ENCODE measurements around the gene CLIC1. TPM values are rescaled to one million over a fixed set of nuclear protein-coding genes. Genes with fewer than 3 reads are reported as not detected.
A peak's percentile ranks its signal among the peaks of the same experiment; 100 is the strongest.

CLIC1 gene
- total and polyA plus RNA-seq, 2 experiments from 2014 or later: 463 to 599 TPM

DNA sequence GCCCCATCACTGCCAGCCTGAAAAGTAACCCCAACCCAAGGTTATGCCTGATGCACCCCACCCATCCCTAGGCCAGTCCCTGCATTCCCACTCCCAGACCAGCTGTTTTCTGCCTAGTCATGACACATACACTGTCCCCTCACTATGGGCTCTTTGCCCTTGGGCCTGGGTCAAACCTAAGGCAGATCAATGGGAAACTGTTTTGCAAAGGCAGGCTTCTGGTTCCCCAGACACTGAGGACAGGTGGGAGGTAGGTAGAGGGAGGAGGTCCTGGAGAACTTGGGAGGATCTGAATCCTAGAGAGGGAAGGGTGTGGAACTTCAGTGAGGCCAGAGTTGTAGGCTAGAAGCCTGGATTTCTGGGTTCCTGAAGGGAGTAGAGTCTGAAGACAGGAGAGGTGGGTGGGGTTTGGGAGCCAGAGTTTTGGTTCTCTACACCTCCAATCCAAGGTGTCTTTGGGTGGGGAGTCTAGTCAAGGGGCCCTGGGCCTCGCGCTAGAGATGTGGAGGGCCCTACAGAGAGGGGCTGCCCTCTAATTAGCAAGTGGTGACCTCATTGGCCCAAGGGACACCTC is 2.0 kb downstream of the CLIC1 start:
- Histone ChIP-seq H3K27me3 (no peaks in the 10 kb centered on the region), H3K36me3 (replicated peaks; ENCODE audit: insufficient read depth, low read depth) (no peaks in the 10 kb centered on the region), H3K79me2 (peaks cover 56% of the 10 kb centered on the region), H3K9me3 (ENCODE audit: low read depth) (no peaks in the 10 kb centered on the region), H3K9me2 (replicated peaks; ENCODE audit: insufficient read depth) (no peaks in the 10 kb centered on the region), H3K4me3 (peak overlapping the region; percentile 99), H3K27ac (peak overlapping the region; percentile 99), H3K4me2 (peak overlapping the region; percentile 91), H2AFZ (no peak overlapping the region), H3K4me1 (ENCODE audit: insufficient read depth) (peaks cover 43% of the 10 kb centered on the region), H4K20me1 (ENCODE audit: insufficient read depth, poor library complexity, severe bottlenecking) (peaks cover 15% of the 10 kb centered on the region)
- DNase-seq (ENCODE audit: low spot score): no peak
- TF ChIP-seq, protein P1, sequence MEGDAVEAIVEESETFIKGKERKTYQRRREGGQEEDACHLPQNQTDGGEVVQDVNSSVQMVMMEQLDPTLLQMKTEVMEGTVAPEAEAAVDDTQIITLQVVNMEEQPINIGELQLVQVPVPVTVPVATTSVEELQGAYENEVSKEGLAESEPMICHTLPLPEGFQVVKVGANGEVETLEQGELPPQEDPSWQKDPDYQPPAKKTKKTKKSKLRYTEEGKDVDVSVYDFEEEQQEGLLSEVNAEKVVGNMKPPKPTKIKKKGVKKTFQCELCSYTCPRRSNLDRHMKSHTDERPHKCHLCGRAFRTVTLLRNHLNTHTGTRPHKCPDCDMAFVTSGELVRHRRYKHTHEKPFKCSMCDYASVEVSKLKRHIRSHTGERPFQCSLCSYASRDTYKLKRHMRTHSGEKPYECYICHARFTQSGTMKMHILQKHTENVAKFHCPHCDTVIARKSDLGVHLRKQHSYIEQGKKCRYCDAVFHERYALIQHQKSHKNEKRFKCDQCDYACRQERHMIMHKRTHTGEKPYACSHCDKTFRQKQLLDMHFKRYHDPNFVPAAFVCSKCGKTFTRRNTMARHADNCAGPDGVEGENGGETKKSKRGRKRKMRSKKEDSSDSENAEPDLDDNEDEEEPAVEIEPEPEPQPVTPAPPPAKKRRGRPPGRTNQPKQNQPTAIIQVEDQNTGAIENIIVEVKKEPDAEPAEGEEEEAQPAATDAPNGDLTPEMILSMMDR (IDR thresholded peaks at IDR 0.05; ENCODE audit: poor library complexity): no peak
- TF ChIP-seq EZH2phosphoT487 (IDR thresholded peaks at IDR 0.05; ENCODE audit: low read depth, severe bottlenecking, unreplicated experiment) (no peak), EZH2 (IDR thresholded peaks at IDR 0.05; ENCODE audit: borderline replicate concordance) (no peak)
- 15% methylated on average over 2 of the region's 2 CpGs for WGBS (ENCODE audit: low lambda C conversion rate, missing lambda C conversion rate)

GRCh38 chr6:31733734-31734133 is 2.6 kb downstream of the CLIC1 start:
- no peak for DNase-seq (ENCODE audit: low spot score)
- TF ChIP-seq, protein P1 (IDR thresholded peaks at IDR 0.05; ENCODE audit: poor library complexity): no peak
- TF ChIP-seq EZH2phosphoT487 (IDR thresholded peaks at IDR 0.05; ENCODE audit: low read depth, severe bottlenecking, unreplicated experiment): no peak
- TF ChIP-seq EZH2 (IDR thresholded peaks at IDR 0.05; ENCODE audit: borderline replicate concordance): no peak
- Histone ChIP-seq H3K79me2 (peaks cover 61% of the 10 kb centered on the region), H4K20me1 (ENCODE audit: insufficient read depth, poor library complexity, severe bottlenecking) (peaks cover 17% of the 10 kb centered on the region), H3K4me1 (ENCODE audit: insufficient read depth) (peaks cover 42% of the 10 kb centered on the region), H3K4me2 (peak overlapping the region; percentile 91), H3K9me3 (ENCODE audit: low read depth) (no peaks in the 10 kb centered on the region), H3K4me3 (no peak overlapping the region), H2AFZ (no peak overlapping the region), H3K36me3 (replicated peaks; ENCODE audit: insufficient read depth, low read depth) (no peaks in the 10 kb centered on the region), H3K27me3 (no peaks in the 10 kb centered on the region), H3K9me2 (replicated peaks; ENCODE audit: insufficient read depth) (no peaks in the 10 kb centered on the region), H3K27ac (peak overlapping the region; percentile 99)
- WGBS (ENCODE audit: low lambda C conversion rate, missing lambda C conversion rate): 82% methylated on average over 4 of the region's 4 CpGs

DNA sequence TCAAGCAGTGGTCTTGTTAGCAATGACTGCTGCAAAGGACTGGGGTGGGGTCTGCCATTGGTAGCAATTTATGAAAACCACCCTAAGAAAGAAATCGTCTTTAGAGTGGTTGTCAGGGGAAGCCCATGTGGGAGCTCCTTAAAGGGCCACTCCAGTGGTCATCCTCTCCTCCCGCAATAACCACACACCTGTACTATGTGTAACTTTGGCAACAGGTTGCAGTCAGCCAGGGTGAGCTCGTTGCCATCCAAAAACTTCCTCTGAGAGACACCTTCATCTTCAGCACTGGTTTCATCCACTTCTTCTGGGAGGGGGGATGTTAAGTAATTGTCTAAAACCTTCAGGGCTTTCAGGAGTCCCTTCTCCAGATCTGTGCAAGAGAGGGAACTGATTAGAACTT is 4.3 kb downstream of the CLIC1 start:
- H3K9me2 ChIP-seq (replicated peaks; ENCODE audit: insufficient read depth): no peaks in the 10 kb centered on the region
- H3K79me2 ChIP-seq: peaks cover 71% of the 10 kb centered on the region
- H3K4me2 ChIP-seq: no peak overlapping the region
- TF ChIP-seq EZH2phosphoT487 (IDR thresholded peaks at IDR 0.05; ENCODE audit: low read depth, severe bottlenecking, unreplicated experiment): no peak
- TF ChIP-seq EZH2 (IDR thresholded peaks at IDR 0.05; ENCODE audit: borderline replicate concordance): no peak
- TF ChIP-seq, protein P1 (IDR thresholded peaks at IDR 0.05; ENCODE audit: poor library complexity): no peak
- H3K36me3 ChIP-seq (replicated peaks; ENCODE audit: insufficient read depth, low read depth): no peaks in the 10 kb centered on the region
- no peaks in the 10 kb centered on the region for H3K9me3 ChIP-seq (ENCODE audit: low read depth)
- peaks cover 25% of the 10 kb centered on the region for H3K4me1 ChIP-seq (ENCODE audit: insufficient read depth)
- H3K4me3 ChIP-seq: no peak overlapping the region
- no peaks in the 10 kb centered on the region for H3K27me3 ChIP-seq
- no peak for DNase-seq (ENCODE audit: low spot score)
- no peak overlapping the region for H2AFZ ChIP-seq
- 91% methylated on average over 3 of the region's 3 CpGs for WGBS (ENCODE audit: low lambda C conversion rate, missing lambda C conversion rate)
- H4K20me1 ChIP-seq (ENCODE audit: insufficient read depth, poor library complexity, severe bottlenecking): peaks cover 25% of the 10 kb centered on the region
- H3K27ac ChIP-seq: peak overlapping the region; percentile 39
